Thoracic aorta (tissue), 2 donors: ENCODE results near the gene OPRL1. TPM values are rescaled to one million over a fixed set of nuclear protein-coding genes. Genes with fewer than 3 reads are reported as not detected.
"Not testable (repeated sequence)": the region's sequence is repeated elsewhere in the genome, so short reads cannot be mapped to it uniquely, and the experiment has no call there.

Experiments
- ATAC-seq: fragments of 150-250 bp; one replicate; pipeline ENCODE4 v1.8.0; 2017; ENCODE audit warnings: low read depth; ENCODE audit not compliant: insufficient number of reproducible peaks, low FRiP score
- DNase-seq: peaks from one replicate; pipeline ENCODE4 v3.0.0-alpha.2; 2020; ENCODE audit warnings: low spot score
- H3K27ac ChIP-seq, 2 donors: fragments of 200-600 bp; sonication (generic); 1 replicate in 1 of 2; 2 replicates in 1 of 2; pipeline ENCODE4 v1.5.1; 2016; ENCODE audit warnings: mild to moderate bottlenecking in 2 of 2, moderate library complexity in 2 of 2
- H3K27me3 ChIP-seq: fragments of 200-600 bp; sonication (generic); replicated peaks from 2 replicates; pipeline ENCODE4 v1.6.0; 2016; ENCODE audit warnings: mild to moderate bottlenecking; ENCODE audit not compliant: insufficient read depth
- H3K36me3 ChIP-seq: fragments of 200-600 bp; sonication (generic); one replicate; pipeline ENCODE4 v1.5.1; 2016
- H3K4me1 ChIP-seq, 2 donors: fragments of 200-600 bp; sonication (generic); 1 replicate in 1 of 2; 2 replicates in 1 of 2; pipeline versions ENCODE4 v1.5.1 to v1.6.0; 2016; ENCODE audit warnings: low read depth in 2 of 2, mild to moderate bottlenecking in 1 of 2; ENCODE audit not compliant: control insufficient read depth in 1 of 2
- H3K4me3 ChIP-seq: fragments of 200-600 bp; sonication (generic); 2 replicates; pipeline ENCODE4 v1.5.1; 2016; ENCODE audit warnings: mild to moderate bottlenecking
- H3K9me3 ChIP-seq: fragments of 200-600 bp; sonication (generic); 2 replicates; pipeline ENCODE4 v1.5.1; 2016
- CTCF ChIP-seq: fragments of 200-600 bp; sonication (generic); IDR thresholded peaks from one replicate; pipeline ENCODE4 v1.5.1; 2019; ENCODE audit warnings: antibody characterized with exemption
- total RNA-seq, 2 donors: library from RNA; depleted of rRNA; stranded (reverse); fragments of >200 nt; gene quantifications; one replicate each; pipeline versions ENCODE4 v1.1.0 to v1.2.3, GENCODE V29; 2016

The OPRL1 gene
- total RNA-seq, 2 donors from 2014 or later = 1.1 to 3.2 TPM

- Histone ChIP-seq H3K9me3 (no peaks in the 10 kb centered on the region), H3K4me1 (peaks cover 10 to 16% of the 10 kb centered on the region in 2 donors), H3K27ac (no peak overlapping the region), H3K27me3 (no peaks in the 10 kb centered on the region), H3K36me3 (no peaks in the 10 kb centered on the region), H3K4me3 (no peak overlapping the region)
- no peak for TF ChIP-seq CTCF
- DNase-seq = no peak
- no peak for ATAC-seq
These were observed 6.9 kb downstream of the OPRL1 start for GRCh38 chr20:64086801-64087200.

- H3K4me3 ChIP-seq, ATAC-seq, H3K27ac ChIP-seq, DNase-seq, H3K27me3 ChIP-seq, H3K9me3 ChIP-seq, H3K36me3 ChIP-seq: not testable (repeated sequence)
- H3K4me1 ChIP-seq = peaks cover 10 to 16% of the 10 kb centered on the region in 2 donors
These were observed 7.4 kb downstream of the OPRL1 start for GRCh38 chr20:64087226-64087825.

- H3K27me3 ChIP-seq, ATAC-seq, DNase-seq, H3K9me3 ChIP-seq, H3K4me1 ChIP-seq, H3K36me3 ChIP-seq, H3K4me3 ChIP-seq, H3K27ac ChIP-seq: not testable (repeated sequence)
These were observed 8.7 kb downstream of the OPRL1 start for GRCh38 chr20:64088586-64088985.

GRCh38 chr20:64090165-64090564 is 10.3 kb downstream of the OPRL1 start:
- no peaks in the 10 kb centered on the region for H3K4me1 ChIP-seq
- H3K27ac ChIP-seq = no peak overlapping the region
- no peak for DNase-seq
- no peak for ATAC-seq
- H3K4me3 ChIP-seq = no peak overlapping the region
- H3K9me3 ChIP-seq = no peaks in the 10 kb centered on the region
- no peaks in the 10 kb centered on the region for H3K36me3 ChIP-seq
- H3K27me3 ChIP-seq = no peaks in the 10 kb centered on the region
- TF ChIP-seq CTCF = no peak

GRCh38 chr20:64091340-64091739 is 11.5 kb downstream of the OPRL1 start:
- Histone ChIP-seq H3K27me3 (no peaks in the 10 kb centered on the region), H3K4me3 (no peak overlapping the region), H3K27ac (no peak overlapping the region), H3K4me1 (no peaks in the 10 kb centered on the region), H3K36me3 (no peaks in the 10 kb centered on the region), H3K9me3 (no peaks in the 10 kb centered on the region)
- no peak for ATAC-seq
- TF ChIP-seq CTCF = no peak
- no peak for DNase-seq

- Histone ChIP-seq H3K9me3 (no peaks in the 10 kb centered on the region), H3K4me1 (no peaks in the 10 kb centered on the region), H3K36me3 (no peaks in the 10 kb centered on the region), H3K27me3 (no peaks in the 10 kb centered on the region), H3K27ac (no peak overlapping the region), H3K4me3 (no peak overlapping the region)
- no peak for DNase-seq
- no peak for ATAC-seq
- no peak for TF ChIP-seq CTCF
These were observed 11.9 kb downstream of the OPRL1 start for GRCh38 chr20:64091770-64092169.
